Activated T-cell treated with anti-CD3 and anti-CD28 coated beads, Interleukin-2, amount 50 U/mL, for 4 hours (primary cell): Measurements from ENCODE around the gene TMEM132E. TPM values are rescaled to one million over a fixed set of nuclear protein-coding genes. Genes with fewer than 3 reads are reported as not detected.
A peak's percentile ranks its signal among the peaks of the same experiment; 100 is the strongest.

Source experiments
- ATAC-seq, 2 donors: fragments of 200-7000 bp; cut with Tn5 transposase; one replicate each; pipeline ENCODE4 v1.10.0; 2021
- DNase-seq: peaks from one replicate; pipeline ENCODE4 v3.0.0-alpha.2; 2020
- H3K27me3 Mint-ChIP-seq: one replicate; pipeline ENCODE4 v1.8.0; 2021; ENCODE audit warnings: low read depth, mixed read lengths
- H3K36me3 Mint-ChIP-seq: one replicate; pipeline ENCODE4 v1.8.0; 2022; ENCODE audit warnings: mixed read lengths; ENCODE audit not compliant: insufficient read depth
- H3K4me1 Mint-ChIP-seq: one replicate; pipeline ENCODE4 v1.8.0; 2021; ENCODE audit warnings: low read depth, mixed read lengths
- H3K4me3 Mint-ChIP-seq: one replicate; pipeline ENCODE4 v1.8.0; 2021; ENCODE audit warnings: mild to moderate bottlenecking, moderate library complexity, mixed read lengths
- H3K9me3 Mint-ChIP-seq: one replicate; pipeline ENCODE4 v1.8.0; 2021; ENCODE audit warnings: mixed read lengths
- total RNA-seq, 3 donors: library from RNA; stranded (reverse); gene quantifications; one replicate each; pipeline ENCODE4 v1.2.1, GENCODE V29; 2021

Gene TMEM132E
- total RNA-seq, 3 donors from 2014 or later, result 0.05 to 0.14 (median 0.10) TPM

DNA sequence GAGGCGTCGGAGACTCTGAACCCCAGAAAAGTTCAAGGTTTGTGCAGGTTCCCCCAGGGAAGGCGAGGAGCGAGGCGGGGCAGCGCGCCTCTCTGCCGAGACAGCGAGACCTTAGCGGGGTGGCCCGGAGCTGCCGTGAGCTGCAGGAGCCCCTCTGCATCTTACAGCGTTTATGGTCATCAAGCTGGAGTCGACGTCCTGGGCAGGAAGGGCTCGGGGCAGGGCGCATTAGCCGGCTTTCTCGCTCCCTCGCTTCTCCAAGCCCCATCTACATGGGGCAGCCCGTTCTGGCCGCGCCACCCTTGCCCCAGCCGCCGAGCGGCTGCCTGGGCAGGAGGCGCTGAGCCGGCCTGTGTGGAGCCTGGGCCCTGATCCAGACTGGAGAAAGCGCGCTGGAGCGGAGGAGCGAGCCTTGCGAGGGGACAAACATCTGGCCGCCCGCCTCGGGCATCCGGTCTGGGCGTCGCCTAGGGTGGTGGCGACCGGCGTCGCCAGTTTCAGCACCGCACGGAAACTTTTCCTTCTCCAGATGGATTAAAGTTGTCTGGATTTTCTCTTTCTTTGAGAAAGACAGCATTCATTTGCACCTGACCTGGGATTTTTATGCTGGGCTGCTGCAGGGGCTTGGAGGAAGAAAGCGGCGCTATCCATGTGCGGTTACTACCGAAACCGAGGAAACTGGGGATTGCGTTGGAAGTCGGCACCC, 750 bp downstream of the TMEM132E start:
- Mint-ChIP-seq H3K4me3 (peak overlapping the region; percentile 50), H3K27me3 (peaks cover 79% of the 10 kb centered on the region), H3K4me1 (peaks cover 11% of the 10 kb centered on the region), H3K9me3 (no peaks in the 10 kb centered on the region), H3K36me3 (no peaks in the 10 kb centered on the region)
- DNase-seq (no peak), ATAC-seq (peak; percentile 20 to 39)

- H3K36me3 Mint-ChIP-seq, result no peaks in the 10 kb centered on the region
- no peaks in the 10 kb centered on the region for H3K9me3 Mint-ChIP-seq
- H3K4me3 Mint-ChIP-seq, result peak overlapping the region; percentile 42
- peaks cover 11% of the 10 kb centered on the region for H3K4me1 Mint-ChIP-seq
- no peak for DNase-seq
- peaks cover 83% of the 10 kb centered on the region for H3K27me3 Mint-ChIP-seq
- peak; percentile 22 to 24 for ATAC-seq
Measured at GRCh38 chr17:34580685-34581445, 1.5 kb downstream of the TMEM132E start.

- Mint-ChIP-seq H3K27me3 (peaks cover 80% of the 10 kb centered on the region), H3K9me3 (no peaks in the 10 kb centered on the region), H3K4me3 (no peak overlapping the region), H3K36me3 (no peaks in the 10 kb centered on the region), H3K4me1 (peaks cover 11% of the 10 kb centered on the region)
- no peak for ATAC-seq
- DNase-seq, result no peak
Measured at GRCh38 chr17:34581446-34582184, 2.2 kb downstream of the TMEM132E start.

- no peak overlapping the region for H3K4me3 Mint-ChIP-seq
Measured at GRCh38 chr17:34582185-34582900, 3.0 kb downstream of the TMEM132E start.

DNA sequence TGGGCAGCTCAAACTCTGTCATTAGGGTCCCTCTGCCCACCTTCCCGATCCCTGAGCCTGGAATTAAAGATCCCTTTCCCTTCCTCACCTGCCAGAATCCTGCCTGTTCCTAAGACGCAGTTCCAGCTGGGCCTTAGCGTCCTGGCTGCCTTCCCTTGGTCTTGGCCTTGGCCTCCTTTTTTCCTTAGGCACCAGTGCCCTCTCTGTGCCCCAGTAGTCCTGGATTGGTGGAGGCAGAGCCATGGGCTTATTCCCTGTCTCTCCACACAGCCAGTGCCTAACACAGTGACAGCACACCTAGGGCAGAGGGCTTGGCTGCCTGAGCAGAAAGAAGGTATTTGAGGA, 3.5 kb downstream of the TMEM132E start:
- Mint-ChIP-seq H3K4me1 (peaks cover 11% of the 10 kb centered on the region), H3K36me3 (no peaks in the 10 kb centered on the region), H3K27me3 (peaks cover 71% of the 10 kb centered on the region), H3K4me3 (no peak overlapping the region), H3K9me3 (no peaks in the 10 kb centered on the region)
- ATAC-seq (no peak), DNase-seq (no peak)

More at GRCh38 chr17:34582185-34582900, 3.0 kb downstream of the TMEM132E start:
- Mint-ChIP-seq H3K9me3 (no peaks in the 10 kb centered on the region), H3K36me3 (no peaks in the 10 kb centered on the region), H3K27me3 (peaks cover 72% of the 10 kb centered on the region), H3K4me1 (peaks cover 11% of the 10 kb centered on the region)
- ATAC-seq (no peak), DNase-seq (no peak)

GRCh38 chr17:34584805-34585416, 5.5 kb downstream of the TMEM132E start:
- H3K4me1 Mint-ChIP-seq, result peaks cover 3% of the 10 kb centered on the region
- peaks cover 67% of the 10 kb centered on the region for H3K27me3 Mint-ChIP-seq
- H3K36me3 Mint-ChIP-seq, result no peaks in the 10 kb centered on the region
- ATAC-seq (no peak), DNase-seq (no peak)
- no peak overlapping the region for H3K4me3 Mint-ChIP-seq
- H3K9me3 Mint-ChIP-seq, result no peaks in the 10 kb centered on the region

DNA sequence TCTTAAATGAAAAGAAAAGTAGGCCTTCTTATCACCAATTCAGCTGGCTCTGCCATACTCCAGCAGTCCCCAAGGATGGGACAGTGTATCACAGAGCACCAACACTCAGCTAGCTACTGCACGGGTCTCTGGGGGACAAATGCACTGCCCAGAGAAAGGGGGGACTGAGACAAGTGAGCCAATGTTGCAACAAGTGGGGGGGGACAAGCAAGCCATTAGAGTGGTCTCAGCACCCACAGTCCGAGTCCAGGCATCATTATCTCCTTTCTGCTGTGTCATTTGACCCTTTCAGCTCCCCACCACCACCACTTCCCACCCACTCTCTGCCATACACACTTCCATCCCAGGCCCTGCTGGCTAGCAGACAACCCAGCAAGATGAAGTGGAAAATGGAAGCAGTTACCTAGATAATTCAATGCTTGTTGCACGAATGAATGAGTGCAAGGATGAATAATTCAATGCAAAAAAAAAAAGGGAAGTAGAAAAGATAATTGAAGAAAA, 7.0 kb downstream of the TMEM132E start:
- Mint-ChIP-seq H3K4me3 (no peak overlapping the region), H3K9me3 (no peaks in the 10 kb centered on the region), H3K36me3 (no peaks in the 10 kb centered on the region), H3K4me1 (no peaks in the 10 kb centered on the region), H3K27me3 (peaks cover 70% of the 10 kb centered on the region)
- DNase-seq, result no peak
- ATAC-seq, result no peak

- ATAC-seq (no peak), DNase-seq (no peak)
- H3K9me3 Mint-ChIP-seq, result no peaks in the 10 kb centered on the region
- H3K36me3 Mint-ChIP-seq, result no peaks in the 10 kb centered on the region
- H3K4me3 Mint-ChIP-seq, result no peak overlapping the region
- no peaks in the 10 kb centered on the region for H3K4me1 Mint-ChIP-seq
- H3K27me3 Mint-ChIP-seq, result peaks cover 60% of the 10 kb centered on the region
Measured at GRCh38 chr17:34588266-34588665, 8.9 kb downstream of the TMEM132E start.

DNA sequence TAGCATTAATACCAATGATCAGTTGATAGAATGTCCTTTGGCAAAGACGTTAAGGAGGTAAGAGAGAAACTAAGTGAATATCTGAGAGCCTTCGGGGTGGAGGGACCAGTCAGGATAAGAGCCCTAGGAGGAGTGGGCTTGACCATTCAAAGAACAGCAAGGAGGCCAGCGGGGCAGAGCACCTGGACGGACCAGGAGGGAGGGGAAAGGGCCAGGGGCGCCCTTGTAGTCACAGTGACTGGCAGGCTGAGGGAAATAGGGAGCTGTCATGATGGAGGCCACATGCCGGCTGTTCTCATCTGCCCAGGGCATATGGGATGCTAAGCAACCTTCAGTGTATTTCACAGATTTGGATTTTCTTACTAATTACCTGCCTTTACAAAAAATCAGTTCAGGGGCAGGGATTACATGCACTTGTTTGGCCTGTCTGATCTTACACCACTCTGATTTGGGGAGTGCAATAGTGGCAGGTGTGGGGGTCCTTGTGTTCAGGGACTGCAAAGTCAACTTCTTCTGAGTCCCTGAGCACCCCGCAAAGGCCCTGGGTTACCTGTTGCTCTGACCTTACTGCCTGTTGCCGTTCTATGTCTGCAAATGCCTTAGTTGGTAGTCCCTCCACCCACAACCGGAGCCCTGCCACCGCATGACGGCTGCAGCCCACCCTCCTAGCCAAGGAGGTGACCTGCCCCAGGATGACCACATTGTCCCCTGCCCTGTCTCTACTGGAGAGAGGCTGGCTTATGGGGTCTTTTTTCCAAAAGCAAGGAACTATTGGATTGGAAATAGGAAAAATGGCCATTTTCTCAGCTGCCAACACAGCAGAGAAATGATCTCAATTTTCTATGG, 10.0 kb downstream of the TMEM132E start:
- H3K4me1 Mint-ChIP-seq, result no peaks in the 10 kb centered on the region
- no peak overlapping the region for H3K4me3 Mint-ChIP-seq
- H3K36me3 Mint-ChIP-seq, result no peaks in the 10 kb centered on the region
- DNase-seq (no peak), ATAC-seq (no peak)
- H3K27me3 Mint-ChIP-seq, result peaks cover 57% of the 10 kb centered on the region
- H3K9me3 Mint-ChIP-seq, result no peaks in the 10 kb centered on the region

- Mint-ChIP-seq H3K4me3 (no peak overlapping the region), H3K4me1 (no peaks in the 10 kb centered on the region), H3K9me3 (no peaks in the 10 kb centered on the region), H3K27me3 (peaks cover 56% of the 10 kb centered on the region), H3K36me3 (no peaks in the 10 kb centered on the region)
- ATAC-seq (no peak), DNase-seq (no peak)
Measured at GRCh38 chr17:34592002-34592401, 12.6 kb downstream of the TMEM132E start.

- H3K9me3 Mint-ChIP-seq, result no peaks in the 10 kb centered on the region
- no peak for DNase-seq
- ATAC-seq, result no peak
- no peak overlapping the region for H3K4me3 Mint-ChIP-seq
- H3K4me1 Mint-ChIP-seq, result no peaks in the 10 kb centered on the region
- H3K27me3 Mint-ChIP-seq, result peaks cover 42% of the 10 kb centered on the region
- H3K36me3 Mint-ChIP-seq, result no peaks in the 10 kb centered on the region
Measured at GRCh38 chr17:34596920-34597319, 17.5 kb downstream of the TMEM132E start.

- no peaks in the 10 kb centered on the region for H3K36me3 Mint-ChIP-seq
- no peaks in the 10 kb centered on the region for H3K4me1 Mint-ChIP-seq
- DNase-seq (no peak), ATAC-seq (no peak)
- peaks cover 35% of the 10 kb centered on the region for H3K27me3 Mint-ChIP-seq
- H3K4me3 Mint-ChIP-seq, result no peak overlapping the region
- no peaks in the 10 kb centered on the region for H3K9me3 Mint-ChIP-seq
Measured at GRCh38 chr17:34598161-34598776, 18.9 kb downstream of the TMEM132E start.

DNA sequence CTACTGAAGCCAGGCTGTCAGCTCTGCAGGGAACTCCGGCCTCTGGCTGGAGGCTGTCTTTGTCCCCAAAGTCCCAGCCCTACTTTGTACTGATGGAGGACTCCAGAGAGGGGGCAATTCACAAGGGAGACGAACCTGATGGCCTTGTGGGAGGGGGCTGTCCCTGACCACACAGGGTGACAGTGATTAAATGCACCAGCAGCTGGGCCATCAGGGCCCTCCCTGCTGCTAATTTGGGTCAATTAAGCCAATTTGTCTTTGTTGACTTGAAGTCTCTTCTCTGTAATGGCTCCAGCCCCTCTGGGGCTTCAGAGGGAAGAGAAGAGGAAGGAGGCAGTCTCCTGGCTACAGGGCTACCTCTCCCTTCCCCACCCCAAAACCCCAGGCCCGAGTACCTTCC, 22.0 kb downstream of the TMEM132E start:
- H3K4me1 Mint-ChIP-seq, result no peaks in the 10 kb centered on the region
- peaks cover 28% of the 10 kb centered on the region for H3K27me3 Mint-ChIP-seq
- no peak overlapping the region for H3K4me3 Mint-ChIP-seq
- H3K36me3 Mint-ChIP-seq, result no peaks in the 10 kb centered on the region
- no peak for DNase-seq
- no peak for ATAC-seq
- H3K9me3 Mint-ChIP-seq, result no peaks in the 10 kb centered on the region
